ENCODE measurements around the gene FLOT2.

FLOT2 gene

DNA sequence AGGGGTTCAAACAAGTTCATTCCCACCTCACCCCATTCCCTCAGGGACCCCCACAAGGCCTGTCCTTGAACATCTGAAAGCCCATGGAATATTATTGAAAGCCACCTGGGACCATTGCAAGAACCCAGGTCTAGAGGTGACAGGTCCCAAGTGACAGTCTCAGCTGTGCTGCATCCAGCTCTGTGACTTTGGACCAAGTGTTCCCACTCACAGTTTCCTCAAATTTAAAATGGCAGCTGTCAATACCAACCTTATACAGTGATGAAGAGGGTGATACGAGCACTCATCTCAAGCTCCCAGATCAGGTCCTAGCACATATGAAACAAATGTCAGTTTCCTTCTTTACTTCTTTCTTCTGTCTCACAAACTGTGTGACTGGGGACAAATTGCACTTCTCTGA is 33.6 kb downstream of the FLOT2 start:
- H3K27ac ChIP-seq (ENCODE audit: low read depth, low read length) = no peak overlapping the region
- H3K4me3 ChIP-seq (ENCODE audit: low read length) = no peak overlapping the region
- no CpG with 5 or more reads among the region's 1 CpG for WGBS (ENCODE audit: extremely low coverage, insufficient coverage, low lambda C conversion rate)
- H3K79me2 ChIP-seq (ENCODE audit: control insufficient read depth, insufficient read depth, low read length) = no peaks in the 10 kb centered on the region
- no peaks in the 10 kb centered on the region for H3K79me1 ChIP-seq (ENCODE audit: low read length)
- no peak overlapping the region for H3K9ac ChIP-seq (ENCODE audit: low read length)
- H3K56ac ChIP-seq (ENCODE audit: low read length) = no peak overlapping the region
- peaks cover 5% of the 10 kb centered on the region for H3K36me3 ChIP-seq (ENCODE audit: control insufficient read depth, insufficient read depth, low read length)
- no peak overlapping the region for H3K4ac ChIP-seq (ENCODE audit: low read depth, low read length)
- H3K18ac ChIP-seq (ENCODE audit: low read length) = no peak overlapping the region
- no peak overlapping the region for H3K4me2 ChIP-seq (ENCODE audit: low read length)
- H3K4me1 ChIP-seq (ENCODE audit: control insufficient read depth, low read depth, low read length) = no peaks in the 10 kb centered on the region
- no peak overlapping the region for H2BK120ac ChIP-seq (ENCODE audit: low read depth, low read length)
- no peak overlapping the region for H2BK15ac ChIP-seq (replicated peaks; ENCODE audit: low read depth)
- no peak overlapping the region for H4K8ac ChIP-seq (ENCODE audit: low read depth, low read length)
- H2AK5ac ChIP-seq (ENCODE audit: low read length) = no peak overlapping the region
- no peak overlapping the region for H2BK5ac ChIP-seq (ENCODE audit: low read length)
- no peaks in the 10 kb centered on the region for H3K27me3 ChIP-seq (ENCODE audit: insufficient read depth, low read length, poor library complexity)
- H4K5ac ChIP-seq (ENCODE audit: low read length) = no peak overlapping the region
- H3K23ac ChIP-seq (ENCODE audit: low read length) = no peak overlapping the region
- DNase-seq = no peak

DNA sequence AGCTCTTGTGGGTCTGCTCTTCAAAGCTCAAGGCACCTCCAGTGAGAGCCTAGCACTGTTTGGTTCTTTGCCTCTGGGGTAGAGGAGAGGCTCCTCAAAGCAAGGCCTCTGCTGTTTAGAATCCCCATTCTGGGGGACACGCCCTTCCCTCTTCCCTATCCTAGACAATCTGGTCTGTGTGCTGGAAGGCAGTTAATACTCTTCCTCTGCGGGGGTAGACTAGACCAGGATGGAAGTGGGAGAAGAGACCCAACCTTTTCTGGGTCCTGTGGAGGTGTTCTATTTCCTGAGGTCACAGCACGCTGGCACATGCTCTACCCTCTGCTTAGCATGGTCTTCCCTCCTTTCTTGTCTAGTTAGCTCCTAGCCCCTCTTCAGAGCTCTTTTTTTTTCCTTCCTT is 35.0 kb downstream of the FLOT2 start:
- no peak overlapping the region for H2BK15ac ChIP-seq (replicated peaks; ENCODE audit: low read depth)
- H3K79me2 ChIP-seq (ENCODE audit: control insufficient read depth, insufficient read depth, low read length) = no peaks in the 10 kb centered on the region
- no peak overlapping the region for H3K27ac ChIP-seq (ENCODE audit: low read depth, low read length)
- H3K4me1 ChIP-seq (ENCODE audit: control insufficient read depth, low read depth, low read length) = no peaks in the 10 kb centered on the region
- H3K27me3 ChIP-seq (ENCODE audit: insufficient read depth, low read length, poor library complexity) = no peaks in the 10 kb centered on the region
- H3K79me1 ChIP-seq (ENCODE audit: low read length) = no peaks in the 10 kb centered on the region
- DNase-seq = no peak
- no peak overlapping the region for H2AK5ac ChIP-seq (ENCODE audit: low read length)
- H3K4me3 ChIP-seq (ENCODE audit: low read length) = no peak overlapping the region
- H3K18ac ChIP-seq (ENCODE audit: low read length) = no peak overlapping the region
- H3K4ac ChIP-seq (ENCODE audit: low read depth, low read length) = no peak overlapping the region
- no peak overlapping the region for H4K5ac ChIP-seq (ENCODE audit: low read length)
- no peak overlapping the region for H2BK5ac ChIP-seq (ENCODE audit: low read length)
- WGBS (ENCODE audit: extremely low coverage, insufficient coverage, low lambda C conversion rate) = no CpG with 5 or more reads among the region's 3 CpGs
- no peak overlapping the region for H3K56ac ChIP-seq (ENCODE audit: low read length)
- H2BK120ac ChIP-seq (ENCODE audit: low read depth, low read length) = no peak overlapping the region
- no peak overlapping the region for H4K8ac ChIP-seq (ENCODE audit: low read depth, low read length)
- H3K9ac ChIP-seq (ENCODE audit: low read length) = no peak overlapping the region
- peaks cover 11% of the 10 kb centered on the region for H3K36me3 ChIP-seq (ENCODE audit: control insufficient read depth, insufficient read depth, low read length)
- H3K23ac ChIP-seq (ENCODE audit: low read length) = no peak overlapping the region
- H3K4me2 ChIP-seq (ENCODE audit: low read length) = no peak overlapping the region

DNA sequence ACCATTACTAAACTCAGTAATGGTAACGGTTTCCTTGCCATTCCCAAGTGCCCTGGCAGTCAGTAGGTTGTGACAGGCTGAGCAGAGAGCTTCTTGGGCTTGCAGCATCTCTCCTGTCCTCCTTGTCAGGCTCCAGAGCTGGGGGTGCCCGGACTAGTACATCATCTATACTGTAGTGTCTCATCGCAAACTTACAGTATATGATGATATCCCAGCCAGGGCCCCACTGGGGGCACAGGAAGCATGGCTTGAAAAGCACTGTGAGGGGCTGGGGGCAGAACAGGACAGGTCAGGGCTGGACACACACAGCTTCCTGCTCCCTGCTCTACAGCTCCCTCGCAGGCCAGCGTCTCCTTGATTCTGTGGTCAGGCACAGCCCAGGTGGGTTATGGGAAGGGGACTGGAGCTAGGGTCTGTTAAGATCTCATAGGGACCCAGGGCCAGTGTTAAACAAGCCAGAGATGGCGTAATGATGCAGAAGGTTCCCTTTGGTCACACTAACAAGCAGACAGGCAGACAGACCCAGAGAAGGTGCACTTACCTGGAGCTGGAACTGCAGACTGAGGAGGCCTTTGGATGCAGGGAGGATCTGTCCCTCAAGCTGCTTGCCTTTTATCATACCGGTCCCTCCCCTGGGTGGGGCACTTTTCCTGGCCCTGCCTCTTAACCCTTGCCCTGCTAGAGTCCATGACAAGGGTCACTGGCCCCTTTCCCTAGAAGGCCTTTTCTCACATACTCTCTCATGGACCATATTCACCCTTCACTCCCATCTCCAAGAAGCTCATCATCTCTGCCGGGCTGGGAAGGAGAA is 35.9 kb downstream of the FLOT2 start:
- Histone ChIP-seq H3K79me1 (ENCODE audit: low read length) (no peaks in the 10 kb centered on the region), H2BK120ac (ENCODE audit: low read depth, low read length) (no peak overlapping the region), H3K36me3 (ENCODE audit: control insufficient read depth, insufficient read depth, low read length) (peaks cover 11% of the 10 kb centered on the region), H3K9ac (ENCODE audit: low read length) (peak overlapping the region; percentile 32), H3K27me3 (ENCODE audit: insufficient read depth, low read length, poor library complexity) (no peaks in the 10 kb centered on the region), H2AK5ac (ENCODE audit: low read length) (no peak overlapping the region), H4K8ac (ENCODE audit: low read depth, low read length) (no peak overlapping the region), H2BK15ac (replicated peaks; ENCODE audit: low read depth) (no peak overlapping the region), H3K27ac (ENCODE audit: low read depth, low read length) (no peak overlapping the region), H3K79me2 (ENCODE audit: control insufficient read depth, insufficient read depth, low read length) (no peaks in the 10 kb centered on the region), H3K23ac (ENCODE audit: low read length) (no peak overlapping the region), H2BK5ac (ENCODE audit: low read length) (no peak overlapping the region), H3K18ac (ENCODE audit: low read length) (no peak overlapping the region), H3K4me3 (ENCODE audit: low read length) (no peak overlapping the region), H3K56ac (ENCODE audit: low read length) (no peak overlapping the region), H3K4me2 (ENCODE audit: low read length) (no peak overlapping the region), H4K5ac (ENCODE audit: low read length) (no peak overlapping the region), H3K4me1 (ENCODE audit: control insufficient read depth, low read depth, low read length) (no peaks in the 10 kb centered on the region), H3K4ac (ENCODE audit: low read depth, low read length) (no peak overlapping the region)
- peak; percentile 40 for DNase-seq
- WGBS (ENCODE audit: extremely low coverage, insufficient coverage, low lambda C conversion rate) = no CpG with 5 or more reads among the region's 8 CpGs

- no peak for DNase-seq
- Histone ChIP-seq H2AK5ac (ENCODE audit: low read length) (no peak overlapping the region), H2BK15ac (replicated peaks; ENCODE audit: low read depth) (no peak overlapping the region), H3K4me2 (ENCODE audit: low read length) (no peak overlapping the region), H3K27me3 (ENCODE audit: insufficient read depth, low read length, poor library complexity) (no peaks in the 10 kb centered on the region), H3K4me1 (ENCODE audit: control insufficient read depth, low read depth, low read length) (no peaks in the 10 kb centered on the region), H3K9ac (ENCODE audit: low read length) (no peak overlapping the region), H3K4me3 (ENCODE audit: low read length) (no peak overlapping the region), H3K36me3 (ENCODE audit: control insufficient read depth, insufficient read depth, low read length) (peaks cover 13% of the 10 kb centered on the region), H2BK120ac (ENCODE audit: low read depth, low read length) (no peak overlapping the region), H4K8ac (ENCODE audit: low read depth, low read length) (no peak overlapping the region), H3K79me1 (ENCODE audit: low read length) (peaks cover 5% of the 10 kb centered on the region), H3K23ac (ENCODE audit: low read length) (no peak overlapping the region), H3K79me2 (ENCODE audit: control insufficient read depth, insufficient read depth, low read length) (peaks cover 1% of the 10 kb centered on the region), H3K27ac (ENCODE audit: low read depth, low read length) (no peak overlapping the region), H3K4ac (ENCODE audit: low read depth, low read length) (no peak overlapping the region), H3K56ac (ENCODE audit: low read length) (no peak overlapping the region), H2BK5ac (ENCODE audit: low read length) (no peak overlapping the region), H4K5ac (ENCODE audit: low read length) (no peak overlapping the region), H3K18ac (ENCODE audit: low read length) (no peak overlapping the region)
- WGBS (ENCODE audit: extremely low coverage, insufficient coverage, low lambda C conversion rate) = no CpG with 5 or more reads among the region's 4 CpGs
Measured at GRCh38 chr17:28860363-28860808, 37.1 kb downstream of the FLOT2 start.

GRCh38 chr17:28858801-28859355 is 38.7 kb downstream of the FLOT2 start:
- H4K8ac ChIP-seq (ENCODE audit: low read depth, low read length) = no peak overlapping the region
- no peak overlapping the region for H3K27ac ChIP-seq (ENCODE audit: low read depth, low read length)
- no peak overlapping the region for H3K23ac ChIP-seq (ENCODE audit: low read length)
- H4K5ac ChIP-seq (ENCODE audit: low read length) = no peak overlapping the region
- no peak overlapping the region for H3K4me3 ChIP-seq (ENCODE audit: low read length)
- no peak overlapping the region for H3K56ac ChIP-seq (ENCODE audit: low read length)
- no CpG with 5 or more reads among the region's 2 CpGs for WGBS (ENCODE audit: extremely low coverage, insufficient coverage, low lambda C conversion rate)
- H3K36me3 ChIP-seq (ENCODE audit: control insufficient read depth, insufficient read depth, low read length) = peaks cover 13% of the 10 kb centered on the region
- no peak for DNase-seq
- H3K79me2 ChIP-seq (ENCODE audit: control insufficient read depth, insufficient read depth, low read length) = peaks cover 6% of the 10 kb centered on the region
- peaks cover 9% of the 10 kb centered on the region for H3K79me1 ChIP-seq (ENCODE audit: low read length)
- H2BK15ac ChIP-seq (replicated peaks; ENCODE audit: low read depth) = no peak overlapping the region
- no peak overlapping the region for H3K4ac ChIP-seq (ENCODE audit: low read depth, low read length)
- H3K4me1 ChIP-seq (ENCODE audit: control insufficient read depth, low read depth, low read length) = no peaks in the 10 kb centered on the region
- H3K4me2 ChIP-seq (ENCODE audit: low read length) = no peak overlapping the region
- H3K27me3 ChIP-seq (ENCODE audit: insufficient read depth, low read length, poor library complexity) = no peaks in the 10 kb centered on the region
- no peak overlapping the region for H3K9ac ChIP-seq (ENCODE audit: low read length)
- H2BK120ac ChIP-seq (ENCODE audit: low read depth, low read length) = no peak overlapping the region
- no peak overlapping the region for H2BK5ac ChIP-seq (ENCODE audit: low read length)
- no peak overlapping the region for H3K18ac ChIP-seq (ENCODE audit: low read length)
- no peak overlapping the region for H2AK5ac ChIP-seq (ENCODE audit: low read length)
